Measurements from ENCODE around the gene IL12RB1.
A peak's percentile ranks its signal among the peaks of the same experiment; 100 is the strongest.

IL12RB1 gene

DNA sequence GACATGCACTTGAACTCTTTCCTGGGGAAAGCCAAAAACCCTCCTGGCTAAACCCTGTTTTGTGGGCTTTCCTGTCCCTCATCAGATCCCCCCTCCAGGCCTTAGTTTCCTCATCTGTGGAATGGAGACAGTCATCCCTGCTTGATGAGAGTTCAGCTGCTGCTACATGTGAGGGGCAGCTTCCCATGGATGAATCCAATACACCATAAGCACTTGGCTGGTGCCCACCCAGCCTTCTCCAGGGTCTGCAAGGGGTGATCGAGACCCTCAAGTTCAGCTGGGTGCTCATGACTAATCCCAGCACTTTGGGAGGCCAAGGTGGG lies 21.6 kb downstream of the IL12RB1 start:
- TF ChIP-seq, protein P1, sequence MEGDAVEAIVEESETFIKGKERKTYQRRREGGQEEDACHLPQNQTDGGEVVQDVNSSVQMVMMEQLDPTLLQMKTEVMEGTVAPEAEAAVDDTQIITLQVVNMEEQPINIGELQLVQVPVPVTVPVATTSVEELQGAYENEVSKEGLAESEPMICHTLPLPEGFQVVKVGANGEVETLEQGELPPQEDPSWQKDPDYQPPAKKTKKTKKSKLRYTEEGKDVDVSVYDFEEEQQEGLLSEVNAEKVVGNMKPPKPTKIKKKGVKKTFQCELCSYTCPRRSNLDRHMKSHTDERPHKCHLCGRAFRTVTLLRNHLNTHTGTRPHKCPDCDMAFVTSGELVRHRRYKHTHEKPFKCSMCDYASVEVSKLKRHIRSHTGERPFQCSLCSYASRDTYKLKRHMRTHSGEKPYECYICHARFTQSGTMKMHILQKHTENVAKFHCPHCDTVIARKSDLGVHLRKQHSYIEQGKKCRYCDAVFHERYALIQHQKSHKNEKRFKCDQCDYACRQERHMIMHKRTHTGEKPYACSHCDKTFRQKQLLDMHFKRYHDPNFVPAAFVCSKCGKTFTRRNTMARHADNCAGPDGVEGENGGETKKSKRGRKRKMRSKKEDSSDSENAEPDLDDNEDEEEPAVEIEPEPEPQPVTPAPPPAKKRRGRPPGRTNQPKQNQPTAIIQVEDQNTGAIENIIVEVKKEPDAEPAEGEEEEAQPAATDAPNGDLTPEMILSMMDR (IDR thresholded peaks at IDR 0.05; ENCODE audit: insufficient read depth, low read length, poor library complexity, severe bottlenecking) = no peak

DNA sequence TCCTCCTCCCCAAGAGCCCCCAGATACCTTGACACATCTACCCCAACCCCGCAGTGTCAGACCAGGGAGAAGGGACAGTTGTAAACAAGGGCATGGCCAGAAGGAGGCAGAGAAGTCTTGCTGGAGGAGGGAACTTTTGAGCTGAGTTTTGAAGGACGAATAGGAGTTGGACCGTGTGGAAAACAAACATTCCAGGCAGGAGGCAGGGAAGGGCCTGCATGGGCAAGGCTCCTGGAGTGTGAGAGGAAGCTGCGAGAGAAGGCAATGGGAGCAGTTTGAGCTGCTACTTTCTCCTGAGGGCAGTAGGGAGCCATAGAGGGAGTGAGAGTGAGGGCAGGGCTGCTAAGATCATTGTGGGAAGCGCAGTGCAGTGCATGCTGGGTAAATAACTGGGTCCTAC lies 23.3 kb downstream of the IL12RB1 start:
- TF ChIP-seq, protein P1 (IDR thresholded peaks at IDR 0.05; ENCODE audit: insufficient read depth, low read length, poor library complexity, severe bottlenecking) = peak; percentile 5
- H3K36me3 ChIP-seq (ENCODE audit: control insufficient read depth, insufficient read depth, low read length) = peaks cover 19% of the 10 kb centered on the region

More for the DNA sequence above, 21.6 kb downstream of the IL12RB1 start:
- H3K27me3 ChIP-seq (replicated peaks; ENCODE audit: control insufficient read depth, insufficient read depth, low read length) = no peaks in the 10 kb centered on the region
- DNase-seq (ENCODE audit: extremely low read depth, insufficient read length) = no peak
- H3K4me3 ChIP-seq (replicated peaks; ENCODE audit: low read depth, low read length) = no peak overlapping the region
- peaks cover 25% of the 10 kb centered on the region for H3K36me3 ChIP-seq (ENCODE audit: control insufficient read depth, insufficient read depth, low read length)

DNA sequence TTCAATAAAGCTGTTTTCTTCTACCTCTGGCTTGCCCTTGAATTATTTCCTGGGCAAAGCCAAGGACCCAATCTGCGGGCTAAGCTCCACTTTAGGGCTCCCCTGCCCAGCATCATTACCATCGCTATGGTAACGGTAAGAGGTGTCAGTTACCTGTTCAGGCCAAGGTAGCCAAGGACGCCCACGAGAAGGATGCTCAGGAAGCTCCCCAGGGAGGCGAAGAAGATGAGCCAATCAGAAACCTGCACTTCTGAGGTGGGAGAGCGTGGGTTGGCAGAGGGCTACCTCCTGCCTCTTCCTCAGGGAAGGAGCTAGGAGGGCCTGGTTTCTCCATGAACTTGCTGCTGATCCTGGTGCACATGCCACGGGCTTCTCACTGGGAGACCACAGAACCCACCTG lies 24.7 kb downstream of the IL12RB1 start:
- H3K36me3 ChIP-seq (ENCODE audit: control insufficient read depth, insufficient read depth, low read length) = peaks cover 19% of the 10 kb centered on the region
- DNase-seq (ENCODE audit: extremely low read depth, insufficient read length) = no peak
- TF ChIP-seq, protein P1 (IDR thresholded peaks at IDR 0.05; ENCODE audit: insufficient read depth, low read length, poor library complexity, severe bottlenecking) = no peak
- H3K4me3 ChIP-seq (replicated peaks; ENCODE audit: low read depth, low read length) = no peak overlapping the region
- no peaks in the 10 kb centered on the region for H3K27me3 ChIP-seq (replicated peaks; ENCODE audit: control insufficient read depth, insufficient read depth, low read length)

More for the DNA sequence above, 23.3 kb downstream of the IL12RB1 start:
- Histone ChIP-seq H3K4me3 (replicated peaks; ENCODE audit: low read depth, low read length) (no peak overlapping the region), H3K27me3 (replicated peaks; ENCODE audit: control insufficient read depth, insufficient read depth, low read length) (no peaks in the 10 kb centered on the region)
- DNase-seq (ENCODE audit: extremely low read depth, insufficient read length) = no peak

DNA sequence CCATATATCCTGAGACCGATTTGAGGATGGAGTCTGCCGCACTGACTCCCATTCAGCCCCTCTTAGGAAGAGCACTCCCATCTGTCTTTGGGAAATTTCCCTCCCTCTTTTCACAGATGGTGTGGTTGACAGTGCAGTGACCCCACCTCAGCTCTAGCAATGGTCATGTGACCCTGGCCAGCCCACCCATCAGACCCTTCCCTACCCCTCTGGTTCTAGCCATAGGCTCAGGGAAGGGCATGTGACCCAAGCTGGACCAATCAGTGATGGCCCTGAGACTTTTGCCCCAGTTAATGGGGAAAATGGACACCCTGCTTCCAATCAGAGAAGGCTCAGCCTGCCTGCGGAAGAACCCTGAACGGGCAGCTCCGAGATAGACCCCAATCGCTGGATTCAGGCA lies 26.3 kb downstream of the IL12RB1 start:
- H3K27me3 ChIP-seq (replicated peaks; ENCODE audit: control insufficient read depth, insufficient read depth, low read length) = no peaks in the 10 kb centered on the region
- peaks cover 19% of the 10 kb centered on the region for H3K36me3 ChIP-seq (ENCODE audit: control insufficient read depth, insufficient read depth, low read length)
- TF ChIP-seq, protein P1 (IDR thresholded peaks at IDR 0.05; ENCODE audit: insufficient read depth, low read length, poor library complexity, severe bottlenecking) = no peak
- no peak for DNase-seq (ENCODE audit: extremely low read depth, insufficient read length)
- H3K4me3 ChIP-seq (replicated peaks; ENCODE audit: low read depth, low read length) = no peak overlapping the region

DNA sequence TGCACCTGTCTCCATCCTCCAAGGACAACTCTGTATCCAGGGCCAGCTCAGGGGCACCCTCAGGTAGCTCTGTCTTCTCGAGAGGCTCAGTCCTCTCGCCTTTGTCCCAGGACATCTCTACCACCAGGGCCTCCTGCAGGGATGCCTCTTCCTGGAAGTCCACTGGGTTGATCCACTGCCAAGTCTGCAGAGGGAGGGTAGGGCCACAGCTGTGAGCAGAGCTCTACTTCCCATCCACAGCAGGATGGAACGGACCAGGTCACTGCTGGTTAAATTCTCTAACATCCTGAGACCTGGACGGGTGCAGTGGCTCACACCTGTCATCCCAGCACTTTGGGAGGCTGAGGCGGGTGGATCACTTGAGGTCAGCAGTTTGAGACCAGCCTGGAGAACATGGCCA lies 26.8 kb downstream of the IL12RB1 start:
- TF ChIP-seq, protein P1 (IDR thresholded peaks at IDR 0.05; ENCODE audit: insufficient read depth, low read length, poor library complexity, severe bottlenecking) = no peak

DNA sequence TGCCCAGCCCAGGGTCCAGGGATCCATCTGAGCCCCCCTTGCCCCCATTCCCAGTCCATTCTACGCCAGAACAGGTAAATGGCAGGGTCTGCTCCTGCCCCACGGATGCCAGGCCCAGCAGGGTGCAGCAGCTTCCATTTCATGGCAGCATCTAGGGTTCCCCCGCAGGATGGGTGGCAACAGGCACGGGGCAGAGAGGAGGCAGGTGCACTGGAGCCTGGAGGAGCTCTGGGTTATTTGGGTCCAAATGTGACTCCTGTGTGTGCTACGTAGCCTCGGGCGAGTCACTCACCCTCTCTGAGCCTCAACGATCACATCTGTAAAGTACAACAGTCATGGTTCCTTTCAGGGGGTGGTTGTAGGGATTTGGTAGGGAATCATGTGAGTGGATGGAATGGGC lies 27.4 kb downstream of the IL12RB1 start:
- no peak for DNase-seq (ENCODE audit: extremely low read depth, insufficient read length)
- TF ChIP-seq, protein P1 (IDR thresholded peaks at IDR 0.05; ENCODE audit: insufficient read depth, low read length, poor library complexity, severe bottlenecking) = peak; percentile 5
- no peaks in the 10 kb centered on the region for H3K27me3 ChIP-seq (replicated peaks; ENCODE audit: control insufficient read depth, insufficient read depth, low read length)
- peaks cover 13% of the 10 kb centered on the region for H3K36me3 ChIP-seq (ENCODE audit: control insufficient read depth, insufficient read depth, low read length)
- no peak overlapping the region for H3K4me3 ChIP-seq (replicated peaks; ENCODE audit: low read depth, low read length)

More for the DNA sequence above, 26.8 kb downstream of the IL12RB1 start:
- peaks cover 13% of the 10 kb centered on the region for H3K36me3 ChIP-seq (ENCODE audit: control insufficient read depth, insufficient read depth, low read length)
- no peak overlapping the region for H3K4me3 ChIP-seq (replicated peaks; ENCODE audit: low read depth, low read length)
- DNase-seq (ENCODE audit: extremely low read depth, insufficient read length) = no peak
- H3K27me3 ChIP-seq (replicated peaks; ENCODE audit: control insufficient read depth, insufficient read depth, low read length) = no peaks in the 10 kb centered on the region

All from GM06990 (cell line).